ES-I3 (cell line): ENCODE results near the gene DMRTA1.
"Not testable (repeated sequence)": the region's sequence is repeated elsewhere in the genome, so short reads cannot be mapped to it uniquely, and the experiment has no call there.

ENCODE experiments used
- H3K36me3 ChIP-seq: 2 replicates; pipeline ENCODE4 v1.6.1; 2013; ENCODE audit warnings: mild to moderate bottlenecking, low read length, control low read depth, moderate library complexity; ENCODE audit not compliant: insufficient read depth
- H3K4me1 ChIP-seq: 2 replicates; pipeline ENCODE4 v1.6.1; 2013; ENCODE audit warnings: mild to moderate bottlenecking, control low read depth, low read length; ENCODE audit not compliant: insufficient read depth
- H3K9ac ChIP-seq: 2 replicates; pipeline ENCODE4 v1.6.1; 2013; ENCODE audit warnings: low read depth, mild to moderate bottlenecking, low read length, moderate library complexity
- H3K9me3 ChIP-seq: 2 replicates; pipeline ENCODE4 v1.6.1; 2013; ENCODE audit warnings: mild to moderate bottlenecking, low read length, moderate library complexity; ENCODE audit not compliant: control insufficient read depth, insufficient read depth

The DMRTA1 gene

DNA sequence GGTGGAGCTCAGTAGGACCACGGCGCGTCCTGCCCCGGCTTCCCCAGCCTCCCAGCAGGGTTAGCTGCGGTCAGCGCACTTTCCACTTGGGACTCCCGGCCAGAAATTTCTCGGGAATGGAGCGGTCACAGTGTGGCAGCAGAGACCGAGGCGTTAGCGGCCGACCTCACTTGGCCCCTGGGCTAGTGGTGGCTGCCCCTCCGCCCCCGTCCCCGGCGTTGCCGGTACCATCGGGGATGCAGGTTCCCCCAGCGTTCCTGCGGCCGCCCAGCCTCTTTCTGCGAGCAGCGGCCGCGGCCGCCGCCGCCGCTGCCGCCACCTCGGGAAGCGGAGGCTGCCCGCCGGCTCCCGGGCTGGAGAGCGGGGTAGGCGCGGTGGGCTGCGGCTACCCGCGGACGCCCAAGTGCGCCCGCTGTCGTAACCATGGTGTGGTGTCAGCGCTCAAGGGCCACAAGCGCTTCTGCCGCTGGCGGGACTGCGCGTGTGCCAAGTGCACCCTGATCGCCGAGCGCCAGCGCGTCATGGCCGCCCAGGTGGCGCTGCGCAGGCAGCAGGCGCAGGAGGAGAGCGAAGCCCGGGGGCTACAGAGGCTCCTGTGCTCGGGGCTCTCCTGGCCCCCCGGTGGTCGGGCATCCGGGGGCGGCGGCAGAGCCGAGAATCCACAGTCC is 460 bp downstream of the DMRTA1 start:
- Histone ChIP-seq H3K9ac (peak overlapping the region; percentile 90), H3K36me3 (no peaks in the 10 kb centered on the region), H3K4me1 (no peaks in the 10 kb centered on the region), H3K9me3 (no peaks in the 10 kb centered on the region)

DNA sequence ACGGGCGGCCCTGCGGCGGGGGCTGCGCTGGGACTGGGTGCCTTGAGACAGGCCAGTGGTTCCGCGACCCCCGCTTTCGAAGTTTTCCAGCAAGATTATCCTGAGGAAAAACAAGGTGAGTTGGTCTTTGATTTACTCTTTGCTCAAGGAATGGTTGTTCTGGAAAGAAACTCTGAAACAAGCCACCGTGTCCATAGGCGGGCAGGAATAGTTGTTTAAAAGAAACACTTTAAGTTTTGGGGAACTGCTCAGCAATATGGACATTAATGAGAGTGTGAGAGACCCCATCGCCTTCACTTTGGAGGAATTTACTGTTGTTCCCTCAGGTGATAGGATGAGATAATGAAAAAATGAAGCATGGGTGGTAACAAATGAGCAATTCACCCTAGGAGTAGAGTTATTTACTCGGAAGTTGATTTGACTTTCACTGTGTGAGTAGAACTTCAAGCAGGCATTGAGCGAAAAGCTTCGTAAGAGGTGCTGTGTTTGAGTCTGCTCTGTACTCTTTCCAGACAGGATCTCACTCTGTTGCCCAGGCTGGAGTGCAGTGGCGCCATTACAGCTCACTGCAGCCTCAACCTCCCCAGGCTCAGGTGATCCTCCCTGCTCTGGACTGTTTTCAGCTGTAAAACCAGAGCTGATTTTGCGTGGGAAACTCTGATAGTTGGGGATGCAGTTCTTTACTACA is 1.1 kb downstream of the DMRTA1 start:
- no peaks in the 10 kb centered on the region for H3K4me1 ChIP-seq
- peak overlapping the region; percentile 90 for H3K9ac ChIP-seq
- H3K9me3 ChIP-seq, result no peaks in the 10 kb centered on the region
- no peaks in the 10 kb centered on the region for H3K36me3 ChIP-seq

DNA sequence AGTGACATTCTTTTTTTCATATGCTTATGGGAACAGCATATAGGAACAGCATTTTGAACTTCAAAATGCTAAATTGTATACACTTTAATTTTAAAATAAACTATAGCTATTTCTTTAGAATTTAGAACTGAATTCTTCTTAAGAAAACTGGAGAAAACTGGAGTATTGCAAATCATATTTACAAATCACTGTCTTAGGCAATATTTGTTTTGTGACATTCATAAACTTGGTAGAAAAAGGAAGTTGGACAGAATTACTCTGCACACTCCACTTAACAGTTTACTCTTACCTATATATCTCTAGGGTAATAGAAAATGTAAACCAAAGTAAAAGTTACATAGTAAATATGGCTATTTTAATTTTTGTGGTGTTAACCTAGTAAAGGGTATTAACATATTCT is 3.1 kb downstream of the DMRTA1 start:
- H3K9ac ChIP-seq, result no peak overlapping the region
- H3K36me3 ChIP-seq, result no peaks in the 10 kb centered on the region
- H3K9me3 ChIP-seq, result no peaks in the 10 kb centered on the region
- no peaks in the 10 kb centered on the region for H3K4me1 ChIP-seq

DNA sequence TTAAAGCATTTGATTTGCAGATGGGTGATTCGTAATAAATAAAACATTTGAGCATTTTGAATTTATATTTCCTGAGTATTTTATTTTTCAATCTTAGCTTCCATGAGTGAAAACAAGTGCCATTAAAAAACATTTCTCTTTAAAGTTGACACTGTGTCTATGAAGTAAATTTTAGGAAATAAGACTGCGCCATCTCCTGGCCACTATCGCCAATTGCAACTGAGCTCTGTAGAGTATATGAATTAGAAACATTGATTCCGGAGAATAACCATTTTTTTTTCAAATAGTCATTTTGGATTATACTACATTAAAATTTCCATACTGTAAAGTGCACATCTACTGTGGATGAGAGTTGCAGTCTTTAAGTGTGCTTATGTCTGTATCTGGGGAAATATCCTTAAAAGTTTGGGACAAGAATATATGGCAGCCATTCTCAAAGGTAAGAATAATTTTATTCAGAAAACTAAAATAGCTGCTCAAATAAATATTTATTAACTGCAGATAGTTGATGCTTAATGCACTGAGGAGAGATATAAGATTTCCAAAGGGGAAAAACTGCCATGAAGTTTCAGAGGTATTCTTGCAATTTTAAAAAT is 5.9 kb downstream of the DMRTA1 start:
- Histone ChIP-seq H3K9ac (no peak overlapping the region), H3K9me3 (no peaks in the 10 kb centered on the region), H3K36me3 (no peaks in the 10 kb centered on the region), H3K4me1 (no peaks in the 10 kb centered on the region)

DNA sequence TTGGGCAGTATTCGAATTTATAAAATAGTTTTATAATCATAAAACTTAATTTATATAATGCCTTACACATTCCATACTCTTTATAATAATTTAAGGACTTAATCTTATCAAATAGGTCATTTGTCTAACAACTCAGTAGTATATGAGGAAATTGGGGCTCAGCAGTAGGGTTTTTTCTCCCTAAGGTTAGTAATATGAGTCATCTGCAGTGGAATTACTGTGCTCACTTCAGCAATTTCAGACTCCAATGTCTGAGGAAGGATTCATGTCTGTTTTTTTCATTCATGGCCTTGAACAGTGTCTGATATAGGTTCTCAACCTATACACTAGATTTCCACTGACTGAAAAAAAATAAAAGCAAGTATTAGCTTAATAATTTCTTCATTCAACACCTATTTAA is 7.4 kb downstream of the DMRTA1 start:
- Histone ChIP-seq H3K9me3 (no peaks in the 10 kb centered on the region), H3K9ac (no peak overlapping the region), H3K36me3 (no peaks in the 10 kb centered on the region), H3K4me1 (no peaks in the 10 kb centered on the region)

DNA sequence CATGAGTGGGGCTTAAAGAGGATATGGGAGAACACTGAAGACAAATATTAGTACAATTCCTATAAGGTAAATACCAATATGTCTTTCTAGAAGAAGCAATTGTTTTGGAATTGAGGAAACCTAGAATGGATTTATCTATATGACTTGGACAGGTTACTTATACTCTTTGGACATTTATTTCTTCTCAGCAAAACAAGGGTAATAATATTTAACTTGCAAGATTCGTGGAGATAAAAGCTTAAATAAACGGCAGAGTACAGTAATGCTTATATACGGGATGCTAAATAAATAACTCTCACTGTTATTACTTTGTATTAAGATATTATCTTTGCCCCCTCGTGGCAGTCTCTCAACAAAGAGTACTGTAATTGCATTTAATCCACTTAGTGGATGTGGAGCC is 8.6 kb downstream of the DMRTA1 start:
- Histone ChIP-seq H3K4me1 (no peaks in the 10 kb centered on the region), H3K36me3 (no peaks in the 10 kb centered on the region), H3K9ac (no peak overlapping the region), H3K9me3 (no peaks in the 10 kb centered on the region)

- Histone ChIP-seq H3K36me3 (no peaks in the 10 kb centered on the region), H3K9ac (no peak overlapping the region), H3K9me3 (no peaks in the 10 kb centered on the region), H3K4me1 (no peaks in the 10 kb centered on the region)
Measured at GRCh38 chr9:22457448-22457847, 10.8 kb downstream of the DMRTA1 start.

DNA sequence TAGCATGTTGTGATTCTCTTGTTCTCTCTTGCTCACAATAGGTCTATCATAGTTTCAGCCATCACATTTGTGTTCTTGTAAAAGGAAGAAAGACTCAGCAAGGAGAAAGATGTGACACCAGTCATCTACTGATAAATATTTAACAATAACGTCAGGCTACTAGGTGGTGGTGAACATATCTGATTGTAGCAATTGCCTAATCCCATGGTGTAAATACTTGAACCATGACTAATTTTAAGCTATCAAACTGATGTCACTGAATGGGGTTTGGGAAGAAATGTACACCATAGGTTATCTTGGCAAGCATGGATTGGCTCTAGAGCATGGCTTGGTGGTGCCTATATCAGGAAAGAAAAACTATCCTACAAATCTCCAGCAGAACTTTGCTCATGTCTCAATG is 16.6 kb downstream of the DMRTA1 start:
- Histone ChIP-seq H3K36me3 (no peaks in the 10 kb centered on the region), H3K4me1 (no peaks in the 10 kb centered on the region), H3K9ac (no peak overlapping the region), H3K9me3 (no peaks in the 10 kb centered on the region)

GRCh38 chr9:22469928-22470544 is 23.4 kb downstream of the DMRTA1 start:
- Histone ChIP-seq H3K9me3 (no peaks in the 10 kb centered on the region), H3K9ac (no peak overlapping the region), H3K36me3 (no peaks in the 10 kb centered on the region), H3K4me1 (peaks cover 5% of the 10 kb centered on the region; the same call in 1 of the 2 replicates)

DNA sequence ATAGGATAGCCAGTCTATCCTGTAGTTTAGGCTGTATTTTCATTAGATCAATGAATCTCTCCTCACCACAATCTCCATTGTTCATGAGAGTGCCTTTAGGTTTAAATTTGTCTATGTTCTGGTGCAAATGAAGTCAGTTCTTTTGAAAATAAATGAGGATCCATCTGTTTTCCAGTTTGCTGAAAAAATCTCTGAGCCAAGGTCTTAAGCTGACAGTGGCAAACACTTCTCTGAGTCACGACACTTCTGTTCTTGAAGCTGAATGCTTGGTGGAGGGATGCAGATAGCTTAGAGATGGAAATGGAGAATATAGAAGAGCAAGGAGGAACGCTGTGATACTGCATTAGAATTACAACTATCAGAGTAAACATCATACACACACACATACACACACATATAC is 34.9 kb downstream of the DMRTA1 start:
- H3K36me3 ChIP-seq, result no peaks in the 10 kb centered on the region
- H3K9me3 ChIP-seq, result no peaks in the 10 kb centered on the region; the same call in 1 of the 2 replicates
- peaks cover 21% of the 10 kb centered on the region for H3K4me1 ChIP-seq
- H3K9ac ChIP-seq, result no peak overlapping the region

- H3K36me3 ChIP-seq, result no peaks in the 10 kb centered on the region
- no peaks in the 10 kb centered on the region; the same call in 1 of the 2 replicates for H3K9me3 ChIP-seq
- H3K4me1 ChIP-seq, result peaks cover 21% of the 10 kb centered on the region
- no peak overlapping the region for H3K9ac ChIP-seq
Measured at GRCh38 chr9:22483528-22484070, 37.0 kb downstream of the DMRTA1 start.

DNA sequence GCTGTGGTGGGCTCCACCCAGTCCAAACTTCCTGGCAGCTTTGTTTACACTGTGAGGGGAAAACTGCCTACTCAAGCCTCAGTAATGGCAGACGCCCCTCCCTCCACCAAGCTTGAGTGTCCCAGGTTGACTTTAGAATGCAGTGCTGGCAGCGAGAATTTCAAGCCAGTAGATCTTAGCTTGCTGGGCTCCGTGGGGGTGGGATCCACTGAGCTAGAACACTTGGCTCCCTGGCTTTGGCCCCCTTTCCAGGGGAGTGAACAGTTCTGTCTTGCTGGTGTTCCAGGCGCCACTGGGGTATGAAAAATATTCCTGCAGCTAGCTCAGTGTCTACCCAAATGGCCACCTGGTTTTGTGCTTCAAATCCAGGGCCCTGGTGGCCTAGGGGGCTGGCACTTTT is 49.6 kb downstream of the DMRTA1 start:
- H3K36me3 ChIP-seq, H3K4me1 ChIP-seq, H3K9me3 ChIP-seq, H3K9ac ChIP-seq: not testable (repeated sequence)
